Endothelial cell of umbilical vein (primary cell): ENCODE measurements around the gene SFTPB. TPM values are rescaled to one million over a fixed set of nuclear protein-coding genes. Genes with fewer than 3 reads are reported as not detected.
"Not testable (repeated sequence)": the region's sequence is repeated elsewhere in the genome, so short reads cannot be mapped to it uniquely, and the experiment has no call there.

Experiments
- BruUV-seq: library from RNA; stranded (reverse); fragments of 400-500 nt; replicated peaks from 2 replicates; lab custom pipeline; 2021; lab: Mats Ljungman, UMichigan
- CTCF ChIA-PET: fragments of 300-600, 350-600 bp; sonication (Branson Sonifier 250); formaldehyde crosslinking; loops from one replicate; lab custom pipeline; 2021; ENCODE audit warnings: antibody characterized with exemption, inconsistent platforms; lab: Charles Lee
- POLR2A ChIA-PET: fragments of 300-600, 350-600 bp; sonication (Branson Sonifier 250); formaldehyde crosslinking; loops from one replicate; lab custom pipeline; 2021; ENCODE audit warnings: antibody characterized with exemption, inconsistent platforms; lab: Charles Lee
- DNase-seq: peaks from one replicate; pipeline ENCODE4 v3.0.0-alpha.2; 2011; ENCODE audit warnings: low read depth, low spot score
- FAIRE-seq: peaks from 2 replicates; lab custom pipeline; 2011; peaks lifted over from hg19 to GRCh38; lab: Jason Lieb, UNC
- H2AFZ ChIP-seq: 2 replicates; pipeline ENCODE4 v1.6.0; 2012; ENCODE audit warnings: low read depth, low read length, control low read depth, inconsistent platforms
- H3K27ac ChIP-seq: 2 replicates; pipeline ENCODE4 v1.5.1; 2011; ENCODE audit warnings: low read depth, mild to moderate bottlenecking, control low read depth, low read length, moderate library complexity; ENCODE audit not compliant: insufficient read depth
- H3K27me3 ChIP-seq, 2 experiments: 2 replicates each; pipeline versions ENCODE4 v1.6.0 to v1.6.1; 2011; ENCODE audit warnings: low read length in 2 of 2, mixed read lengths in 1 of 2; ENCODE audit not compliant: control insufficient read depth in 2 of 2, insufficient read depth in 2 of 2
- H3K36me3 ChIP-seq, 2 experiments: 2 replicates in 1 of 2; 3 replicates in 1 of 2; pipeline ENCODE4 v1.5.1; 2011; ENCODE audit warnings: low read length in 2 of 2, mild to moderate bottlenecking in 1 of 2, moderate library complexity in 1 of 2; ENCODE audit not compliant: control insufficient read depth in 2 of 2, insufficient read depth in 2 of 2; ENCODE audit errors: extremely low read depth in 1 of 2
- H3K4me1 ChIP-seq: 3 replicates; pipeline ENCODE4 v1.5.1; 2011; ENCODE audit warnings: mild to moderate bottlenecking, low read length; ENCODE audit not compliant: control insufficient read depth, insufficient read depth; ENCODE audit errors: extremely low read depth
- H3K4me2 ChIP-seq: 2 replicates; pipeline ENCODE4 v1.6.1; 2011; ENCODE audit warnings: low read length, control low read depth, mixed read lengths; ENCODE audit not compliant: insufficient read depth
- H3K4me3 ChIP-seq, 3 experiments: fragments of 200-600 bp in 1 of 3; sonication (generic), shearing (Covaris generic) in 1 of 3; replicated peaks in 1 of 3; 2 replicates each; pipeline ENCODE4 v1.5.1; 2011 to 2016; ENCODE audit warnings: control low read depth in 3 of 3, low read length in 3 of 3, mild to moderate bottlenecking in 2 of 3, inconsistent platforms in 1 of 3, low read depth in 1 of 3, moderate library complexity in 1 of 3; ENCODE audit not compliant: insufficient read depth in 1 of 3
- H3K79me2 ChIP-seq: 2 replicates; pipeline ENCODE4 v1.6.0; 2012; ENCODE audit warnings: low read length, inconsistent platforms; ENCODE audit not compliant: control insufficient read depth, insufficient read depth
- H3K9ac ChIP-seq: replicated peaks from 2 replicates; pipeline ENCODE3; 2011; ENCODE audit warnings: low read length, control low read depth; ENCODE audit not compliant: insufficient read depth; ENCODE audit errors: extremely low read depth
- H3K9me1 ChIP-seq: replicated peaks from 3 replicates; pipeline ENCODE4 v1.6.0; 2011; ENCODE audit warnings: mild to moderate bottlenecking, low read length; ENCODE audit not compliant: control insufficient read depth, insufficient read depth; ENCODE audit errors: extremely low read depth
- H3K9me3 ChIP-seq: replicated peaks from 2 replicates; pipeline ENCODE4 v1.5.1; 2012; ENCODE audit warnings: low read length, inconsistent platforms; ENCODE audit not compliant: control insufficient read depth, insufficient read depth
- H4K20me1 ChIP-seq: replicated peaks from 2 replicates; pipeline ENCODE3; 2011; ENCODE audit warnings: mild to moderate bottlenecking, low read length; ENCODE audit not compliant: control insufficient read depth, insufficient read depth; ENCODE audit errors: extremely low read depth
- EZH2 ChIP-seq: IDR thresholded peaks from 2 replicates; pipeline ENCODE4 v1.6.1; 2012; ENCODE audit warnings: borderline replicate concordance, low read depth, mild to moderate bottlenecking, moderate library complexity, low read length, inconsistent platforms; ENCODE audit not compliant: severe bottlenecking
- GATA2 ChIP-seq: IDR thresholded peaks from 2 replicates; pipeline ENCODE4 v1.7.0; 2011; ENCODE audit warnings: low read depth, mild to moderate bottlenecking, moderate library complexity, mixed read lengths, low read length; ENCODE audit not compliant: insufficient read length, insufficient read depth
- JUN ChIP-seq: IDR thresholded peaks from 2 replicates; pipeline ENCODE4 v1.6.1; 2011; ENCODE audit warnings: borderline replicate concordance, low read depth; ENCODE audit not compliant: insufficient read length, insufficient read depth
- POLR2A ChIP-seq: IDR thresholded peaks from 2 replicates; pipeline ENCODE4 v1.6.1; 2012; ENCODE audit warnings: low read depth, mild to moderate bottlenecking, control low read depth, low read length
- POLR2AphosphoS5 ChIP-seq: IDR thresholded peaks from 2 replicates; pipeline ENCODE4 v1.6.1; 2012; ENCODE audit warnings: low read depth, mild to moderate bottlenecking, control low read depth, low read length, moderate library complexity; ENCODE audit not compliant: insufficient read depth
- dilution Hi-C: fragments of 300-500 bp; cut with MboI; formaldehyde crosslinking; loops from one replicate; pipeline ENCODE4 v1.15.0; 2019; ENCODE audit warnings: low sequenced_read_pairs; ENCODE audit not compliant: extremely low pct_ligation_motif_present
- intact Hi-C: fragments of 100-400 bp; cut with micrococcal nuclease; formaldehyde crosslinking; loops from one replicate; pipeline ENCODE4 v1.10.0; 2022
- polyA plus RNA-seq, 4 experiments: library from polyadenylated mRNA; depleted of rRNA in 3 of 4; stranded (reverse) in 3 of 4; unstranded in 1 of 4; fragments of >200 nt; gene quantifications; 2 replicates each; pipeline versions ENCODE4 v1.2.1 to v1.2.3, GENCODE V29; 2011 to 2012; ENCODE audit warnings: missing spikeins in 1 of 4
- total RNA-seq: library from RNA; stranded (reverse); gene quantifications from 2 replicates; pipeline ENCODE4 v1.2.3, GENCODE V29; 2021
- TF ChIP-seq, protein P1 (sequence below): IDR thresholded peaks from 2 replicates; pipeline ENCODE4 v1.6.1; 2011; ENCODE audit not compliant: insufficient read depth, insufficient read length
- TF ChIP-seq, protein P2 (sequence below), 2 donors: IDR thresholded peaks; 1 replicate in 1 of 2; 2 replicates in 1 of 2; pipeline ENCODE4 v1.5.1; 2011; ENCODE audit warnings: low read length in 2 of 2, mild to moderate bottlenecking in 2 of 2, moderate library complexity in 2 of 2, control low read depth in 1 of 2, inconsistent platforms in 1 of 2, low read depth in 1 of 2; ENCODE audit not compliant: insufficient read depth in 1 of 2; ENCODE audit errors: extremely low read depth in 1 of 2

Gene SFTPB
- total and polyA plus RNA-seq, 2 donors (not counting 3 experiments of a cell fraction or from before 2014, with no cell fraction given), result not detected

DNA sequence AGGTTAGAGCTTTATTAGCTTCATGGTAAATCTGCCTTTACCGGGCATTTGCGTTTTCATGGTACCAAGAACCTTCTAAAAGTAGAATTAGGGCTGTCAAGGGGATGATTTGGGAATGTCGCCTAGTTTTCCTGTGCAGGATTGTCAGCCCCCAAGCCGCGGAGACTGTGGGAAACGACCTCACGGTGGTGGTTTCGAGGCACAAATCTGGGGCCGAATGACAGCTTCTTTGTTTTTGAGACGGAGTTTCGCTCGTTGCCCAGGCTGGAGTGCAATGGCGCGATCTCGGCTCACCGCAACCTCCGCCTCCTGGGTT lies 52.6 kb downstream of the SFTPB start:
- intact Hi-C loops (loop anchor here (5.0 kb wide), 1 partner anchor 193 kb away; no protein-coding TSS in a partner anchor), dilution Hi-C loops (no loop called here)
- DNase-seq, result no peak
- Histone ChIP-seq H3K9ac (no peak overlapping the region), H3K27ac (no peak overlapping the region), H3K4me3 (no peak overlapping the region), H3K36me3 (peaks cover 2 to 4% of the 10 kb centered on the region in 2 experiments), H3K9me1 (no peaks in the 10 kb centered on the region), H3K79me2 (peaks cover 49% of the 10 kb centered on the region), H3K4me1 (peaks cover 17% of the 10 kb centered on the region), H3K27me3 (no peaks in the 10 kb centered on the region), H3K9me3 (no peaks in the 10 kb centered on the region), H4K20me1 (no peaks in the 10 kb centered on the region), H2AFZ (no peak overlapping the region), H3K4me2 (no peak overlapping the region)
- ChIA-PET POLR2A (no interaction called here), CTCF (interaction anchor here (1.2 to 1.4 kb wide), 2 partner anchors 22 to 110 kb away, joined by 3 to 9 read pairs; no protein-coding TSS in a partner anchor)
- no peak for FAIRE-seq
- BruUV-seq, result no TSS peak
- TF ChIP-seq, protein P1, sequence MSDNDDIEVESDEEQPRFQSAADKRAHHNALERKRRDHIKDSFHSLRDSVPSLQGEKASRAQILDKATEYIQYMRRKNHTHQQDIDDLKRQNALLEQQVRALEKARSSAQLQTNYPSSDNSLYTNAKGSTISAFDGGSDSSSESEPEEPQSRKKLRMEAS, result no peak
- TF ChIP-seq POLR2A (no peak), JUN (no peak), EZH2 (no peak), POLR2AphosphoS5 (no peak), GATA2 (no peak)
- TF ChIP-seq, protein P2, sequence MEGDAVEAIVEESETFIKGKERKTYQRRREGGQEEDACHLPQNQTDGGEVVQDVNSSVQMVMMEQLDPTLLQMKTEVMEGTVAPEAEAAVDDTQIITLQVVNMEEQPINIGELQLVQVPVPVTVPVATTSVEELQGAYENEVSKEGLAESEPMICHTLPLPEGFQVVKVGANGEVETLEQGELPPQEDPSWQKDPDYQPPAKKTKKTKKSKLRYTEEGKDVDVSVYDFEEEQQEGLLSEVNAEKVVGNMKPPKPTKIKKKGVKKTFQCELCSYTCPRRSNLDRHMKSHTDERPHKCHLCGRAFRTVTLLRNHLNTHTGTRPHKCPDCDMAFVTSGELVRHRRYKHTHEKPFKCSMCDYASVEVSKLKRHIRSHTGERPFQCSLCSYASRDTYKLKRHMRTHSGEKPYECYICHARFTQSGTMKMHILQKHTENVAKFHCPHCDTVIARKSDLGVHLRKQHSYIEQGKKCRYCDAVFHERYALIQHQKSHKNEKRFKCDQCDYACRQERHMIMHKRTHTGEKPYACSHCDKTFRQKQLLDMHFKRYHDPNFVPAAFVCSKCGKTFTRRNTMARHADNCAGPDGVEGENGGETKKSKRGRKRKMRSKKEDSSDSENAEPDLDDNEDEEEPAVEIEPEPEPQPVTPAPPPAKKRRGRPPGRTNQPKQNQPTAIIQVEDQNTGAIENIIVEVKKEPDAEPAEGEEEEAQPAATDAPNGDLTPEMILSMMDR (IDR thresholded peaks at IDR 0.05; ENCODE audit: extremely low read depth in 1 of 2, insufficient read depth in 1 of 2, low read depth in 1 of 2, low read length in 2 of 2), result no peak

DNA sequence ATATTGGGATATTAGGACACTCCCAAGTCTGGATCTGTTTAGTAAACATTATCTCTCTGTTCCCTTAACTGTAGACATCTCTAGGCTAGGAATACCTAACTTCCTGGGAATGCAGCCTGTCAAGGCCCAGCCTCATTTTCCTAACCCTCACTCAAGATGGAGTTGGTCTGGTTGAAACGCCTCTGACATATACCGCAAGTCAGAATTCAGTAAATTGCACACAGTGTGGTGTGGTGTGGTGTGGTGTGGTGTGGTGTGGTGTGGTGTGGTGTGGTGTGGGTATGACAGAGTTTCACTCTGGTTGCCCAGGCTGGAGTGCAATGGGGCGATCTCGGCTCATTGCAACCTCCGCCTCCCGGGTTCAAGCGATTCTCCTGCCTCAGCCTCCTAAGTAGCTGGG lies 53.2 kb downstream of the SFTPB start:
- BruUV-seq, H3K4me2 ChIP-seq, DNase-seq, H3K4me3 ChIP-seq, dilution Hi-C loops, H3K9ac ChIP-seq, FAIRE-seq, H3K9me3 ChIP-seq, POLR2A ChIA-PET, H3K27ac ChIP-seq, H3K9me1 ChIP-seq, H4K20me1 ChIP-seq, H2AFZ ChIP-seq, H3K36me3 ChIP-seq, H3K27me3 ChIP-seq, CTCF ChIA-PET: not testable (repeated sequence)
- intact Hi-C loops, result loop anchor here (5.0 kb wide), 1 partner anchor 192 kb away; no protein-coding TSS in a partner anchor
- Histone ChIP-seq H3K79me2 (peaks cover 48% of the 10 kb centered on the region), H3K4me1 (peaks cover 17% of the 10 kb centered on the region)
